NCI-H2107 (cell line): ENCODE measurements around the gene RFFL.

Experiments
- DNase-seq: peaks from one replicate; lab custom pipeline; 2025; lab: John Stamatoyannopoulos, UW

The RFFL gene

GRCh38 chr17:34974794-34975785, 88.4 kb downstream of the RFFL start:
- DNase-seq = no peak

- no peak for DNase-seq
Observed at GRCh38 chr17:34974179-34974578, 89.3 kb downstream of the RFFL start.

GRCh38 chr17:34961093-34961911, 102.2 kb downstream of the RFFL start, which contains the start of the genes CCT6B and ZNF830:
Gene CCT6B, minus strand, starts transcription at chr17:34961460. Its CDS starts 67 bp downstream, at chr17:34961393.
Gene ZNF830, plus strand, starts transcription at chr17:34961540. Its CDS starts 27 bp downstream, at chr17:34961567.
- DNase-seq = peak; percentile 90

- DNase-seq = no peak
Observed at GRCh38 chr17:34958438-34958837, 105.1 kb downstream of the RFFL start.
